WTC11 (cell line): ENCODE results near the gene ST6GALNAC2.

Experiments
- GABPB1 ChIP-seq: sonication (generic); formaldehyde crosslinking; IDR thresholded peaks from 2 replicates; pipeline ENCODE4 v1.8.1; 2023; ENCODE audit warnings: mild to moderate bottlenecking, missing genetic modification reagents
- TF ChIP-seq, protein P1 (sequence below): fragments of 200-600 bp; IDR thresholded peaks from 2 replicates; pipeline ENCODE4 v1.8.0; 2022; ENCODE audit warnings: antibody characterized with exemption
- TF ChIP-seq, protein P2 (sequence below): sonication (generic); formaldehyde crosslinking; IDR thresholded peaks from 2 replicates; pipeline ENCODE4 v1.8.0; 2022; ENCODE audit warnings: mild to moderate bottlenecking, missing genetic modification reagents
- TF ChIP-seq, protein P3 (sequence below): sonication (generic); formaldehyde crosslinking; IDR thresholded peaks from 2 replicates; pipeline ENCODE4 v1.8.0; 2022; ENCODE audit warnings: mild to moderate bottlenecking, missing genetic modification reagents
- TF ChIP-seq, protein P4 (sequence below): sonication (generic); formaldehyde crosslinking; IDR thresholded peaks from 2 replicates; pipeline ENCODE4 v1.8.1; 2023; ENCODE audit warnings: mild to moderate bottlenecking, missing genetic modification reagents, moderate library complexity
- TF ChIP-seq, protein P5 (sequence below): fragments of 250-450 bp; sonication (Bioruptor Pico); IDR thresholded peaks from 2 replicates; pipeline ENCODE4 v1.8.0; 2021; ENCODE audit warnings: mild to moderate bottlenecking
- TF ChIP-seq, protein P6 (sequence below): sonication (generic); formaldehyde crosslinking; IDR thresholded peaks from 2 replicates; pipeline ENCODE4 v1.8.1; 2022; ENCODE audit warnings: mild to moderate bottlenecking, moderate library complexity, missing genetic modification reagents
- TF ChIP-seq, protein P7 (sequence below): sonication (generic); formaldehyde crosslinking; IDR thresholded peaks from 2 replicates; pipeline ENCODE4 v1.8.1; 2022; ENCODE audit warnings: mild to moderate bottlenecking, missing genetic modification reagents, moderate library complexity, borderline replicate concordance

DNA sequence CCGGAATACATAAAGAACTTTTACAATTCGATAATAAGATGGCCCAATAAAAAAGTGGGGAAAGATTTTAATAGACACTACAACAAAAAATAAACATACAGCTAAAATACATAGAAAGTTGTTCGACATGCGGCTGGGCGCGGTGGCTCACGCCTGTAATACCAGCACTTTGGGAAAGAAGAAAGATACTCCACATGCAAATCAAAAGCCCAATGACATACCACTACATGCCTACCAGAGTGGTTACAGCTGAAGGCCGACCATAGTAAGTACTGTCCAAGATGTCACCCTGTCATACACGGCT lies 36.5 kb downstream of the ST6GALNAC2 start:
- TF ChIP-seq, protein P1, sequence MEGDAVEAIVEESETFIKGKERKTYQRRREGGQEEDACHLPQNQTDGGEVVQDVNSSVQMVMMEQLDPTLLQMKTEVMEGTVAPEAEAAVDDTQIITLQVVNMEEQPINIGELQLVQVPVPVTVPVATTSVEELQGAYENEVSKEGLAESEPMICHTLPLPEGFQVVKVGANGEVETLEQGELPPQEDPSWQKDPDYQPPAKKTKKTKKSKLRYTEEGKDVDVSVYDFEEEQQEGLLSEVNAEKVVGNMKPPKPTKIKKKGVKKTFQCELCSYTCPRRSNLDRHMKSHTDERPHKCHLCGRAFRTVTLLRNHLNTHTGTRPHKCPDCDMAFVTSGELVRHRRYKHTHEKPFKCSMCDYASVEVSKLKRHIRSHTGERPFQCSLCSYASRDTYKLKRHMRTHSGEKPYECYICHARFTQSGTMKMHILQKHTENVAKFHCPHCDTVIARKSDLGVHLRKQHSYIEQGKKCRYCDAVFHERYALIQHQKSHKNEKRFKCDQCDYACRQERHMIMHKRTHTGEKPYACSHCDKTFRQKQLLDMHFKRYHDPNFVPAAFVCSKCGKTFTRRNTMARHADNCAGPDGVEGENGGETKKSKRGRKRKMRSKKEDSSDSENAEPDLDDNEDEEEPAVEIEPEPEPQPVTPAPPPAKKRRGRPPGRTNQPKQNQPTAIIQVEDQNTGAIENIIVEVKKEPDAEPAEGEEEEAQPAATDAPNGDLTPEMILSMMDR: no peak
- TF ChIP-seq, protein P2, sequence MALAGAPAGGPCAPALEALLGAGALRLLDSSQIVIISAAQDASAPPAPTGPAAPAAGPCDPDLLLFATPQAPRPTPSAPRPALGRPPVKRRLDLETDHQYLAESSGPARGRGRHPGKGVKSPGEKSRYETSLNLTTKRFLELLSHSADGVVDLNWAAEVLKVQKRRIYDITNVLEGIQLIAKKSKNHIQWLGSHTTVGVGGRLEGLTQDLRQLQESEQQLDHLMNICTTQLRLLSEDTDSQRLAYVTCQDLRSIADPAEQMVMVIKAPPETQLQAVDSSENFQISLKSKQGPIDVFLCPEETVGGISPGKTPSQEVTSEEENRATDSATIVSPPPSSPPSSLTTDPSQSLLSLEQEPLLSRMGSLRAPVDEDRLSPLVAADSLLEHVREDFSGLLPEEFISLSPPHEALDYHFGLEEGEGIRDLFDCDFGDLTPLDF: no peak
- TF ChIP-seq, protein P3, sequence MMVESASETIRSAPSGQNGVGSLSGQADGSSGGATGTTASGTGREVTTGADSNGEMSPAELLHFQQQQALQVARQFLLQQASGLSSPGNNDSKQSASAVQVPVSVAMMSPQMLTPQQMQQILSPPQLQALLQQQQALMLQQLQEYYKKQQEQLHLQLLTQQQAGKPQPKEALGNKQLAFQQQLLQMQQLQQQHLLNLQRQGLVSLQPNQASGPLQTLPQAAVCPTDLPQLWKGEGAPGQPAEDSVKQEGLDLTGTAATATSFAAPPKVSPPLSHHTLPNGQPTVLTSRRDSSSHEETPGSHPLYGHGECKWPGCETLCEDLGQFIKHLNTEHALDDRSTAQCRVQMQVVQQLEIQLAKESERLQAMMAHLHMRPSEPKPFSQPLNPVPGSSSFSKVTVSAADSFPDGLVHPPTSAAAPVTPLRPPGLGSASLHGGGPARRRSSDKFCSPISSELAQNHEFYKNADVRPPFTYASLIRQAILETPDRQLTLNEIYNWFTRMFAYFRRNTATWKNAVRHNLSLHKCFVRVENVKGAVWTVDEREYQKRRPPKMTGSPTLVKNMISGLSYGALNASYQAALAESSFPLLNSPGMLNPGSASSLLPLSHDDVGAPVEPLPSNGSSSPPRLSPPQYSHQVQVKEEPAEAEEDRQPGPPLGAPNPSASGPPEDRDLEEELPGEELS (CRISPR knock-in tag): no peak
- TF ChIP-seq, protein P4, sequence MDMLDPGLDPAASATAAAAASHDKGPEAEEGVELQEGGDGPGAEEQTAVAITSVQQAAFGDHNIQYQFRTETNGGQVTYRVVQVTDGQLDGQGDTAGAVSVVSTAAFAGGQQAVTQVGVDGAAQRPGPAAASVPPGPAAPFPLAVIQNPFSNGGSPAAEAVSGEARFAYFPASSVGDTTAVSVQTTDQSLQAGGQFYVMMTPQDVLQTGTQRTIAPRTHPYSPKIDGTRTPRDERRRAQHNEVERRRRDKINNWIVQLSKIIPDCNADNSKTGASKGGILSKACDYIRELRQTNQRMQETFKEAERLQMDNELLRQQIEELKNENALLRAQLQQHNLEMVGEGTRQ (CRISPR knock-in tag): no peak
- TF ChIP-seq, protein P5, sequence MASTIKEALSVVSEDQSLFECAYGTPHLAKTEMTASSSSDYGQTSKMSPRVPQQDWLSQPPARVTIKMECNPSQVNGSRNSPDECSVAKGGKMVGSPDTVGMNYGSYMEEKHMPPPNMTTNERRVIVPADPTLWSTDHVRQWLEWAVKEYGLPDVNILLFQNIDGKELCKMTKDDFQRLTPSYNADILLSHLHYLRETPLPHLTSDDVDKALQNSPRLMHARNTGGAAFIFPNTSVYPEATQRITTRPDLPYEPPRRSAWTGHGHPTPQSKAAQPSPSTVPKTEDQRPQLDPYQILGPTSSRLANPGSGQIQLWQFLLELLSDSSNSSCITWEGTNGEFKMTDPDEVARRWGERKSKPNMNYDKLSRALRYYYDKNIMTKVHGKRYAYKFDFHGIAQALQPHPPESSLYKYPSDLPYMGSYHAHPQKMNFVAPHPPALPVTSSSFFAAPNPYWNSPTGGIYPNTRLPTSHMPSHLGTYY (CRISPR knock-in tag): no peak
- TF ChIP-seq, protein P6, sequence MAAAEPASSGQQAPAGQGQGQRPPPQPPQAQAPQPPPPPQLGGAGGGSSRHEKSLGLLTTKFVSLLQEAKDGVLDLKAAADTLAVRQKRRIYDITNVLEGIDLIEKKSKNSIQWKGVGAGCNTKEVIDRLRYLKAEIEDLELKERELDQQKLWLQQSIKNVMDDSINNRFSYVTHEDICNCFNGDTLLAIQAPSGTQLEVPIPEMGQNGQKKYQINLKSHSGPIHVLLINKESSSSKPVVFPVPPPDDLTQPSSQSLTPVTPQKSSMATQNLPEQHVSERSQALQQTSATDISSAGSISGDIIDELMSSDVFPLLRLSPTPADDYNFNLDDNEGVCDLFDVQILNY: no peak
- TF ChIP-seq, protein P7, sequence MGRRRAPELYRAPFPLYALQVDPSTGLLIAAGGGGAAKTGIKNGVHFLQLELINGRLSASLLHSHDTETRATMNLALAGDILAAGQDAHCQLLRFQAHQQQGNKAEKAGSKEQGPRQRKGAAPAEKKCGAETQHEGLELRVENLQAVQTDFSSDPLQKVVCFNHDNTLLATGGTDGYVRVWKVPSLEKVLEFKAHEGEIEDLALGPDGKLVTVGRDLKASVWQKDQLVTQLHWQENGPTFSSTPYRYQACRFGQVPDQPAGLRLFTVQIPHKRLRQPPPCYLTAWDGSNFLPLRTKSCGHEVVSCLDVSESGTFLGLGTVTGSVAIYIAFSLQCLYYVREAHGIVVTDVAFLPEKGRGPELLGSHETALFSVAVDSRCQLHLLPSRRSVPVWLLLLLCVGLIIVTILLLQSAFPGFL (CRISPR knock-in tag): no peak
- no peak for TF ChIP-seq GABPB1 (CRISPR knock-in tag)
